D341Med (cell line): ENCODE measurements around the gene SDK1.
"Not testable (repeated sequence)": the region's sequence is repeated elsewhere in the genome, so short reads cannot be mapped to it uniquely, and the experiment has no call there.

Source experiments
- DNase-seq: peaks from one replicate; pipeline ENCODE4 v3.0.0; 2012; ENCODE audit warnings: low spot score

SDK1 gene

GRCh38 chr7:3923307-3923918, 622.4 kb downstream of the SDK1 start:
- no peak for DNase-seq

- no peak for DNase-seq
These were observed 623.2 kb downstream of the SDK1 start for GRCh38 chr7:3924277-3924676.

- no peak for DNase-seq
These were observed 626.5 kb downstream of the SDK1 start for GRCh38 chr7:3927446-3928110.

- no peak for DNase-seq
These were observed 627.9 kb downstream of the SDK1 start for GRCh38 chr7:3928727-3929515.

- DNase-seq, result no peak
These were observed 630.8 kb downstream of the SDK1 start for GRCh38 chr7:3931843-3932242.

- DNase-seq, result no peak
These were observed 636.1 kb downstream of the SDK1 start for GRCh38 chr7:3937146-3937545.

GRCh38 chr7:3937605-3938004, 636.6 kb downstream of the SDK1 start:
- no peak for DNase-seq

GRCh38 chr7:3941706-3942105, 640.7 kb downstream of the SDK1 start:
- DNase-seq, result not testable (repeated sequence)

GRCh38 chr7:3942276-3942675, 641.2 kb downstream of the SDK1 start:
- DNase-seq, result no peak

- no peak for DNase-seq
These were observed 642.0 kb downstream of the SDK1 start for GRCh38 chr7:3942816-3943745.

- no peak for DNase-seq
These were observed 642.9 kb downstream of the SDK1 start for GRCh38 chr7:3943779-3944520.

- DNase-seq, result no peak
These were observed 648.2 kb downstream of the SDK1 start for GRCh38 chr7:3949242-3949640.

- no peak for DNase-seq
These were observed 649.2 kb downstream of the SDK1 start for GRCh38 chr7:3950249-3950648.

- DNase-seq, result no peak
These were observed 650.4 kb downstream of the SDK1 start for GRCh38 chr7:3951316-3952055.

- no peak for DNase-seq
These were observed 652.1 kb downstream of the SDK1 start for GRCh38 chr7:3953133-3953532.

GRCh38 chr7:3953946-3954345, 652.9 kb downstream of the SDK1 start:
- DNase-seq, result no peak

- no peak for DNase-seq
These were observed 654.0 kb downstream of the SDK1 start for GRCh38 chr7:3955026-3955425.

GRCh38 chr7:3955751-3956696, 655.0 kb downstream of the SDK1 start:
- DNase-seq, result no peak

- DNase-seq, result no peak
These were observed 655.9 kb downstream of the SDK1 start for GRCh38 chr7:3956949-3957348.
